ENCODE measurements around the gene PRKN. TPM values are rescaled to one million over a fixed set of nuclear protein-coding genes. Genes with fewer than 3 reads are reported as not detected.

PRKN gene
- total RNA-seq, 1 experiment from 2014 or later: 0.34 TPM

DNA sequence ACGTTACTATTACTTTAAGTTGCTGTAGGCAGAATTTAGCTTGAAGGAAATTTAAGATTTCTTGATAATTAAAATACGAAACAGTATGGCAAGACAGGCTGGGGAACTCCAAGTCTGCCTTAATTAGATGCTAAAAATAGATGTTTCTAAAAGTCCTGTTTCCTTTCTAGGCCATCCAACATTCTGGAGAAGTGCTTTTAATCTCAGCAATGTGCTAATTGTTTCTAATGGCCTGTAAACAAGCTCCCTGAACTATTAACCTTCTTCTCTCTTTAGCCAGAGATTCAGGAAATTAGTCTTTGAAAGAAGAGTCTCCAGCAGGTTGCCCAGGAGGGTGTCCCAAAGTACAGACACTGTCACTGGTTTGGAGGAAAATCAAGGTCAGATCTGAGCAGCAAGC is 776.4 kb downstream of the PRKN start:
- Histone ChIP-seq H3K4me1 (no peaks in the 10 kb centered on the region), H3K4me3 (ENCODE audit: low read depth, low read length) (no peak overlapping the region), H3K36me3 (ENCODE audit: control insufficient read depth, insufficient read depth, low read length) (no peaks in the 10 kb centered on the region), H3K27me3 (replicated peaks; ENCODE audit: control insufficient read depth, insufficient read depth, low read length) (no peaks in the 10 kb centered on the region), H3K9me3 (no peaks in the 10 kb centered on the region)
- H3K27ac Mint-ChIP-seq (ENCODE audit: unreplicated experiment): no peak overlapping the region
- intact Hi-C loops (cut with micrococcal nuclease; ENCODE audit: unreplicated experiment): no loop called here
- ChIA-PET CTCF (no interaction called here), POLR2A (no interaction called here)
- H3K36me3 Mint-ChIP-seq (ENCODE audit: insufficient read depth, unreplicated experiment): peaks cover 5% of the 10 kb centered on the region
- H3K9me3 Mint-ChIP-seq (ENCODE audit: unreplicated experiment): peaks cover 10% of the 10 kb centered on the region
- H3K27me3 Mint-ChIP-seq (ENCODE audit: insufficient read depth, unreplicated experiment): peaks cover 3% of the 10 kb centered on the region
- DNase-seq: no peak
- no peak overlapping the region for H3K4me3 Mint-ChIP-seq (ENCODE audit: unreplicated experiment)
- no TSS peak for BruUV-seq (replicated peaks)
- TF ChIP-seq, protein P1, sequence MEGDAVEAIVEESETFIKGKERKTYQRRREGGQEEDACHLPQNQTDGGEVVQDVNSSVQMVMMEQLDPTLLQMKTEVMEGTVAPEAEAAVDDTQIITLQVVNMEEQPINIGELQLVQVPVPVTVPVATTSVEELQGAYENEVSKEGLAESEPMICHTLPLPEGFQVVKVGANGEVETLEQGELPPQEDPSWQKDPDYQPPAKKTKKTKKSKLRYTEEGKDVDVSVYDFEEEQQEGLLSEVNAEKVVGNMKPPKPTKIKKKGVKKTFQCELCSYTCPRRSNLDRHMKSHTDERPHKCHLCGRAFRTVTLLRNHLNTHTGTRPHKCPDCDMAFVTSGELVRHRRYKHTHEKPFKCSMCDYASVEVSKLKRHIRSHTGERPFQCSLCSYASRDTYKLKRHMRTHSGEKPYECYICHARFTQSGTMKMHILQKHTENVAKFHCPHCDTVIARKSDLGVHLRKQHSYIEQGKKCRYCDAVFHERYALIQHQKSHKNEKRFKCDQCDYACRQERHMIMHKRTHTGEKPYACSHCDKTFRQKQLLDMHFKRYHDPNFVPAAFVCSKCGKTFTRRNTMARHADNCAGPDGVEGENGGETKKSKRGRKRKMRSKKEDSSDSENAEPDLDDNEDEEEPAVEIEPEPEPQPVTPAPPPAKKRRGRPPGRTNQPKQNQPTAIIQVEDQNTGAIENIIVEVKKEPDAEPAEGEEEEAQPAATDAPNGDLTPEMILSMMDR (IDR thresholded peaks at IDR 0.05; ENCODE audit: insufficient read depth in 1 of 2, low read depth in 1 of 2, low read length in 1 of 2, severe bottlenecking in 1 of 2, unreplicated experiment in 1 of 2): no peak
- H3K4me1 Mint-ChIP-seq (ENCODE audit: low read depth, unreplicated experiment): no peaks in the 10 kb centered on the region

DNA sequence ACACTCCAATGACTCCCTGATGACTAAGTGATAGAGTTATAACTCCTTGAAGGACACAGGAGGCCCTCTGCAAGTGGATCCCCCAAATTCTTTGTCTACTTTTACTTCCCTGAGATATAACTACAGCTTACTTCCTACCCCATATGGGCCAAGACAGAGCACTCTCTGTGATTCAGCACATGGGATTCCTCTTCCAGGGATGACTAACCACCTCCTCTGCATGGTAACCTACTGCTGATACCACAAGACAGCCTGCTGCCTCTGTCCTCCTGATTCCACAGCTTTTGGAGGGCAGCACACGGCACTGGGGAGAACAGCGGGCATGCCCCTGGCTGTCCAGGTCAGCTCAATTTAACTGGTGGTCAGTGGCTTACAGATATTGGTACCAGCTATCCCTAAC is 778.0 kb downstream of the PRKN start:
- peaks cover 5% of the 10 kb centered on the region for H3K36me3 Mint-ChIP-seq (ENCODE audit: insufficient read depth, unreplicated experiment)
- ChIA-PET POLR2A (no interaction called here), CTCF (no interaction called here)
- Histone ChIP-seq H3K4me3 (ENCODE audit: low read depth, low read length) (no peak overlapping the region), H3K9me3 (no peaks in the 10 kb centered on the region), H3K36me3 (ENCODE audit: control insufficient read depth, insufficient read depth, low read length) (no peaks in the 10 kb centered on the region), H3K27me3 (replicated peaks; ENCODE audit: control insufficient read depth, insufficient read depth, low read length) (no peaks in the 10 kb centered on the region), H3K4me1 (no peaks in the 10 kb centered on the region)
- peaks cover 3% of the 10 kb centered on the region for H3K27me3 Mint-ChIP-seq (ENCODE audit: insufficient read depth, unreplicated experiment)
- H3K4me3 Mint-ChIP-seq (ENCODE audit: unreplicated experiment): no peak overlapping the region
- H3K4me1 Mint-ChIP-seq (ENCODE audit: low read depth, unreplicated experiment): no peaks in the 10 kb centered on the region
- TF ChIP-seq, protein P1 (IDR thresholded peaks at IDR 0.05; ENCODE audit: insufficient read depth in 1 of 2, low read depth in 1 of 2, low read length in 1 of 2, severe bottlenecking in 1 of 2, unreplicated experiment in 1 of 2): no peak
- peaks cover 10% of the 10 kb centered on the region for H3K9me3 Mint-ChIP-seq (ENCODE audit: unreplicated experiment)
- BruUV-seq (replicated peaks): no TSS peak
- intact Hi-C loops (cut with micrococcal nuclease; ENCODE audit: unreplicated experiment): no loop called here
- no peak for DNase-seq
- H3K27ac Mint-ChIP-seq (ENCODE audit: unreplicated experiment): no peak overlapping the region

DNA sequence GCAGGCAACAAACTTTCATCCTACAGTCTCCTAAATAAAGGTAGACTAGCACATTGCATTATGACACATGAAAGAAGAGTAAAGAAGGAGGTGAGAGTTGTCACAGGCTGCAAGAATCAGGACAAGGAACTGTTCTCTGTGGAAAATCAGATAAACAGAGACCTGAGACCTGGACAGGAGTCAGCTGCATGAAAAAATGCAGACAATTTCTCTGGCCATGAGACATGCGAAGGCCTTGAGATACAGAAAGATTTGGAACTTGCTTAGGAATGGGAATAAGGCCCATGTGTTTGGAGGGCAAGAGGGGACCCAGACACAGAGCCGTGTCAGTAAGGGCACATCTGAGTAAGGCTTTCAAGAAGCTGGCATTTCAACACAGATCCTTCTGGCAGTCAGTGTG is 779.1 kb downstream of the PRKN start:
- no TSS peak for BruUV-seq (replicated peaks)
- Mint-ChIP-seq H3K4me3 (ENCODE audit: unreplicated experiment) (no peak overlapping the region), H3K4me1 (ENCODE audit: low read depth, unreplicated experiment) (no peaks in the 10 kb centered on the region), H3K9me3 (ENCODE audit: unreplicated experiment) (peaks cover 10% of the 10 kb centered on the region), H3K27me3 (ENCODE audit: insufficient read depth, unreplicated experiment) (peaks cover 3% of the 10 kb centered on the region), H3K27ac (ENCODE audit: unreplicated experiment) (no peak overlapping the region), H3K36me3 (ENCODE audit: insufficient read depth, unreplicated experiment) (peaks cover 5% of the 10 kb centered on the region)
- no peaks in the 10 kb centered on the region for H3K36me3 ChIP-seq (ENCODE audit: control insufficient read depth, insufficient read depth, low read length)
- H3K27me3 ChIP-seq (replicated peaks; ENCODE audit: control insufficient read depth, insufficient read depth, low read length): no peaks in the 10 kb centered on the region
- no peak overlapping the region for H3K4me3 ChIP-seq (ENCODE audit: low read depth, low read length)
- H3K4me1 ChIP-seq: no peaks in the 10 kb centered on the region
- no peaks in the 10 kb centered on the region for H3K9me3 ChIP-seq
- ChIA-PET CTCF (no interaction called here), POLR2A (no interaction called here)
- intact Hi-C loops (cut with micrococcal nuclease; ENCODE audit: unreplicated experiment): no loop called here
- no peak for DNase-seq
- TF ChIP-seq, protein P1 (IDR thresholded peaks at IDR 0.05; ENCODE audit: insufficient read depth in 1 of 2, low read depth in 1 of 2, low read length in 1 of 2, severe bottlenecking in 1 of 2, unreplicated experiment in 1 of 2): no peak
